Loucy (cell line): ENCODE results near the gene C15orf39.

Source experiments
- CTCF ChIP-seq: fragments of 200-600 bp; sonication (generic); conservative IDR thresholded peaks from 2 replicates; pipeline ENCODE4 v1.5.1; 2014; ENCODE audit warnings: mild to moderate bottlenecking, antibody characterized with exemption, low read length
- EZH2phosphoT487 ChIP-seq: fragments of 200-600 bp; IDR thresholded peaks from 2 replicates; pipeline ENCODE4 v1.6.1; 2018; ENCODE audit warnings: antibody characterized with exemption, mild to moderate bottlenecking, moderate library complexity, borderline replicate concordance

- no peak for TF ChIP-seq CTCF
- TF ChIP-seq EZH2phosphoT487, result no peak
Observed at GRCh38 chr15:75181780-75182179, 19.9 kb upstream of the C15orf39 start.
